Measurements from ENCODE around the gene EP300. TPM values are rescaled to one million over a fixed set of nuclear protein-coding genes. Genes with fewer than 3 reads are reported as not detected.

The EP300 gene
- total RNA-seq, 1 donor from 2014 or later: 159 TPM

GRCh38 chr22:41074466-41074865 is 17.9 kb upstream of the EP300 start:
- ATAC-seq (ENCODE audit: low read depth): no peak
- no peak for DNase-seq
- Mint-ChIP-seq H3K9me3 (no peaks in the 10 kb centered on the region), H3K4me3 (no peak overlapping the region), H3K27ac (no peak overlapping the region), H3K4me1 (peaks cover 28% of the 10 kb centered on the region), H3K27me3 (no peaks in the 10 kb centered on the region), H3K36me3 (ENCODE audit: low read depth) (no peaks in the 10 kb centered on the region)
- TF ChIP-seq, protein P1, sequence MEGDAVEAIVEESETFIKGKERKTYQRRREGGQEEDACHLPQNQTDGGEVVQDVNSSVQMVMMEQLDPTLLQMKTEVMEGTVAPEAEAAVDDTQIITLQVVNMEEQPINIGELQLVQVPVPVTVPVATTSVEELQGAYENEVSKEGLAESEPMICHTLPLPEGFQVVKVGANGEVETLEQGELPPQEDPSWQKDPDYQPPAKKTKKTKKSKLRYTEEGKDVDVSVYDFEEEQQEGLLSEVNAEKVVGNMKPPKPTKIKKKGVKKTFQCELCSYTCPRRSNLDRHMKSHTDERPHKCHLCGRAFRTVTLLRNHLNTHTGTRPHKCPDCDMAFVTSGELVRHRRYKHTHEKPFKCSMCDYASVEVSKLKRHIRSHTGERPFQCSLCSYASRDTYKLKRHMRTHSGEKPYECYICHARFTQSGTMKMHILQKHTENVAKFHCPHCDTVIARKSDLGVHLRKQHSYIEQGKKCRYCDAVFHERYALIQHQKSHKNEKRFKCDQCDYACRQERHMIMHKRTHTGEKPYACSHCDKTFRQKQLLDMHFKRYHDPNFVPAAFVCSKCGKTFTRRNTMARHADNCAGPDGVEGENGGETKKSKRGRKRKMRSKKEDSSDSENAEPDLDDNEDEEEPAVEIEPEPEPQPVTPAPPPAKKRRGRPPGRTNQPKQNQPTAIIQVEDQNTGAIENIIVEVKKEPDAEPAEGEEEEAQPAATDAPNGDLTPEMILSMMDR (IDR thresholded peaks at IDR 0.05): no peak
- POLR2A ChIA-PET: interaction anchor here (0.6 to 0.7 kb wide), 2 partner anchors 51 to 95 kb away, joined by 3 to 4 read pairs; no protein-coding TSS in a partner anchor
- intact Hi-C loops (cut with micrococcal nuclease): no loop called here
- CTCF ChIA-PET: no interaction called here

DNA sequence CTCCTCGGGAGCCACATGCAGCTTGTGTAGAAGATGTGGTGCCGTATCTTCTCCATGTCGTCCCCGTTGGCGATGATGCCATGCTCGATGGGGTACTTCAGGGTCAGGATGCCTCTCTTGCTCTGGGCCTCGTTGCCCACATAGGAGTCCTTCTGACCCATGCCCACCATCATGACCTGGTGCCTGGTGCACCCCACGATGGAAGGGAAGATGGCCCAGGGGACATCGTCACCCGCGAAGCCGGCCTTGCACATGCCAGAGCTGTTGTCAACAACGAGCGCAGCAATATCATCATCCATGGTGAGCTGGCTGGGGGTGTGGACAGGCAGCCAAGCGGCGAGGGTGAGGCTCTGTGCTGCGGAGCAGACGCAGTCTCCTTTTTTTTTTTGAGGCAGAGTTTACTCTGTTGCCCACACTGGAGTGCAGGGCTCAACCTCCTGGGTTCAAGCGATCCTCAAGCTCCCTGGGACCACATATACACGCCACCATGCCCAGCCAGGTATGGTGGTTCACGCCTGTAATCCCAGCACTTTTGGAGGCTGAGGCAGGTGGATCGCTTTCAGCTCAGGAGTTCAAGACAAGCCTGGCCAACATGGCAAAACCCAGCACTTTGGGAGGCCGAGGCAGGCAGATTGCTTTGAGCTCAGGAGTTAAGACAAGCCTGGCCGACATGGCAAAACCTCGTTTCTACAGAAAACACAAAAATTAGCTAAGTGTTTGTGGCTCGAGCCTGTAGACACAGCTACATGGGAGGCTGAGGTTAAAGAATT is 17.3 kb upstream of the EP300 start:
- ATAC-seq (ENCODE audit: low read depth): no peak
- no peak for DNase-seq
- no peak overlapping the region for H3K4me3 Mint-ChIP-seq
- H3K27me3 Mint-ChIP-seq: no peaks in the 10 kb centered on the region
- TF ChIP-seq, protein P1 (IDR thresholded peaks at IDR 0.05): no peak
- H3K4me1 Mint-ChIP-seq: peaks cover 24% of the 10 kb centered on the region
- H3K27ac Mint-ChIP-seq: no peak overlapping the region
- ChIA-PET CTCF (no interaction called here), POLR2A (interaction anchor here (0.6 to 1.1 kb wide), 5 partner anchors 52 to 404 kb away, joined by 3 to 8 read pairs (median 3); partner anchors contain the start of gene RBX1)
- intact Hi-C loops (cut with micrococcal nuclease): no loop called here
- no peaks in the 10 kb centered on the region for H3K9me3 Mint-ChIP-seq
- H3K36me3 Mint-ChIP-seq (ENCODE audit: low read depth): no peaks in the 10 kb centered on the region

- Mint-ChIP-seq H3K27ac (no peak overlapping the region), H3K4me1 (peaks cover 24% of the 10 kb centered on the region), H3K4me3 (no peak overlapping the region), H3K27me3 (no peaks in the 10 kb centered on the region), H3K36me3 (ENCODE audit: low read depth) (no peaks in the 10 kb centered on the region), H3K9me3 (no peaks in the 10 kb centered on the region)
- no peak for DNase-seq
- intact Hi-C loops (cut with micrococcal nuclease): no loop called here
- TF ChIP-seq, protein P1 (IDR thresholded peaks at IDR 0.05): no peak
- CTCF ChIA-PET: no interaction called here
- no peak for ATAC-seq (ENCODE audit: low read depth)
- POLR2A ChIA-PET: interaction anchor here (0.6 to 1.1 kb wide), 2 partner anchors 94 to 124 kb away, joined by 3 to 6 read pairs; partner anchors contain the start of gene RBX1
These were observed 16.4 kb upstream of the EP300 start for GRCh38 chr22:41075946-41076345.

DNA sequence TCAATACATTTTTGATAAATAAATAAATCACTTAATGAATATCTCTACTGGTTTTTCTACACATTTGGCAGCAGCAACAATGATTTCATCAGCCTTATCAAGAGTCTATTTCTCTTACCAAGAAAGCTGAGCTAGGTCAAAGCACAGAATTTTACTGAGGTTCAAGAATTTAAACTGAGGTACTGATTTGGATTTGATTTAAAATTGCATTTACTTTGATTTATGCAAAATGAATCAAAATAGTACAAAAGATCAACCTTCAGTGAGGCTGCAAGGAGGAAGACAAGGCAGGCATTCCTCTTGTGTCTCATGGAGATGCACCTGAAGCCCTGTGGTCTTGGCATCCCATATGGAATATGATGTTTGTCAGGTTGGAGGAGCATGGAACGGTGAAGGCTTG is 15.5 kb upstream of the EP300 start:
- TF ChIP-seq, protein P1 (IDR thresholded peaks at IDR 0.05): no peak

DNA sequence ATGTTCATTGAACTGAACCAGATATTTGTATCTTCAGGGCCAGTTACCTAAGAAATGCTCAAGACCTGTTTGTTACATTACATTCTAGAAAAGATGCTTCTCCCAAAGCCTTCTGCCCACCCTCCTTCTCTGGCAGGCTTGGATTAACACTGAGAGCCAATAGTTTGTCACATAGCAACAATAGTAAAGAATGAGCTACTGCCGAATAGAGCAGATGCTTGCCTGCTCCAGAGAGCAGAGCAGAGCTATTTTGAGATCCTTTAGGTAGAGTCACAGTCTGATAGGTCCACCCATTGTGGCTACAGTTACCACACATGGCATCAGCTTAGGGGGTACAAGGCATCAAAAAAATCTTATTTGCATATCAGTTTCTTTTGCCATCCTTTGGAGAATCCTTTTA is 13.5 kb upstream of the EP300 start:
- TF ChIP-seq, protein P1 (IDR thresholded peaks at IDR 0.05): no peak
- intact Hi-C loops (cut with micrococcal nuclease): no loop called here
- H3K9me3 Mint-ChIP-seq: no peaks in the 10 kb centered on the region
- H3K4me3 Mint-ChIP-seq: peak overlapping the region; percentile 35
- H3K36me3 Mint-ChIP-seq (ENCODE audit: low read depth): no peaks in the 10 kb centered on the region
- DNase-seq (no peak), ATAC-seq (ENCODE audit: low read depth) (peak; percentile 90)
- peak overlapping the region; percentile 37 for H3K27ac Mint-ChIP-seq
- POLR2A ChIA-PET: interaction anchor here (0.5 to 2.9 kb wide), 8 partner anchors 10 to 156 kb away, joined by 3 to 21 read pairs (median 9); partner anchors contain the start of genes EP300 and RBX1
- no peaks in the 10 kb centered on the region for H3K27me3 Mint-ChIP-seq
- peaks cover 25% of the 10 kb centered on the region for H3K4me1 Mint-ChIP-seq
- CTCF ChIA-PET: interaction anchor here (1.3 kb wide), 1 partner anchor 156 kb away, joined by 5 read pairs; no protein-coding TSS in a partner anchor

More for the DNA sequence above, 15.5 kb upstream of the EP300 start:
- ChIA-PET POLR2A (interaction anchor here (0.6 kb wide), 1 partner anchor 83 kb away, joined by 8 read pairs; no protein-coding TSS in a partner anchor), CTCF (no interaction called here)
- no peak for ATAC-seq (ENCODE audit: low read depth)
- Mint-ChIP-seq H3K27ac (no peak overlapping the region), H3K4me3 (no peak overlapping the region), H3K36me3 (ENCODE audit: low read depth) (no peaks in the 10 kb centered on the region), H3K9me3 (no peaks in the 10 kb centered on the region), H3K4me1 (peaks cover 27% of the 10 kb centered on the region), H3K27me3 (no peaks in the 10 kb centered on the region)
- no peak for DNase-seq
- intact Hi-C loops (cut with micrococcal nuclease): no loop called here
